AG10803 (cell line): ENCODE data around the gene NCOA3.
A peak's percentile ranks its signal among the peaks of the same experiment; 100 is the strongest.

ENCODE experiments used
- DNase-seq: peaks from one replicate; pipeline ENCODE4 v3.0.0; 2010; ENCODE audit warnings: low read depth
- H3K4me3 ChIP-seq: 2 replicates; pipeline ENCODE4 v1.5.1; 2011; ENCODE audit warnings: mild to moderate bottlenecking, low read length, control low read depth
- TF ChIP-seq, protein P1 (sequence below): conservative IDR thresholded peaks from 2 replicates; pipeline ENCODE4 v1.5.1; 2011; ENCODE audit warnings: mild to moderate bottlenecking, low read length, control low read depth, inconsistent platforms

The NCOA3 gene

DNA sequence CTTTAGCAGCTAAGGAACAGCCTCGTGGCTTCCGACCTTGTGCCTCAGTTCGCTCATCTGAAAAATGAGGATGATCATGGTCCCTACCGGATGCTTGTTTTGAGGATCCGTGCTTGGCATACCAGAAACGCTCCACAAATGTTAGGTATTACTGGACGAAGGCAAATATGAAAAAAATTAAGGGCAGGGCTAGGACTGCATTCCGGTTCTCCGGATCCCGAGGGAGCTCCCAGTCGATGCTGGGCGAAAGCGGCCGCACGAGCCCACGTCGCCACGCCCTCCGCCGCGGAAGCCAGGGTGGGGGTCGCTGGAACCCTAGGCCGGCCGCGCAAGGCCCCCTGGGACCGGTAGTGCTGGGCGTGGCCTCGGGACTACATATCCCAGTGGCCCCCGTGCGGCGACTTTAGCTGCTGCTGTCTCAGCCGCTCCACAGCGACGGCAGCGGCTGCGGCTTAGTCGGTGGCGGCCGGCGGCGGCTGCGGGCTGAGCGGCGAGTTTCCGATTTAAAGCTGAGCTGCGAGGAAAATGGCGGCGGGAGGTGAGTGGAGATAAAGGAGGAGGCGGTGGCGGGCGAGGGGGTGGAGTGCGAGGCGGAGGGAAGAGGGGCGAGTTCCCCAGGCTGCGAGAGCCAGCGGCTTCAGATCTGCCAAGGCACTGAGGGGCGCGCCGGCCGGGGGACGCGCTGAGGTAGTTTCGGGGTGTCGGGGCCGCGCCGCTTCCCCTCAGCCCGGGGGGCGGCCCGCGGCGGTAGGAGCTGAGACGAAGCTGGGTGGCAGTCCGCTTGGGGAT lies at the start of gene NCOA3:
NCOA3 (plus strand) TSS at position 406 of the 789 bp plus-strand sequence. CDS start 120,361 bp downstream, outside the sequence.
- peak within 1 kb of the TSS; percentile 71 for H3K4me3 ChIP-seq
- DNase-seq, result peak; percentile 96
- TF ChIP-seq, protein P1, sequence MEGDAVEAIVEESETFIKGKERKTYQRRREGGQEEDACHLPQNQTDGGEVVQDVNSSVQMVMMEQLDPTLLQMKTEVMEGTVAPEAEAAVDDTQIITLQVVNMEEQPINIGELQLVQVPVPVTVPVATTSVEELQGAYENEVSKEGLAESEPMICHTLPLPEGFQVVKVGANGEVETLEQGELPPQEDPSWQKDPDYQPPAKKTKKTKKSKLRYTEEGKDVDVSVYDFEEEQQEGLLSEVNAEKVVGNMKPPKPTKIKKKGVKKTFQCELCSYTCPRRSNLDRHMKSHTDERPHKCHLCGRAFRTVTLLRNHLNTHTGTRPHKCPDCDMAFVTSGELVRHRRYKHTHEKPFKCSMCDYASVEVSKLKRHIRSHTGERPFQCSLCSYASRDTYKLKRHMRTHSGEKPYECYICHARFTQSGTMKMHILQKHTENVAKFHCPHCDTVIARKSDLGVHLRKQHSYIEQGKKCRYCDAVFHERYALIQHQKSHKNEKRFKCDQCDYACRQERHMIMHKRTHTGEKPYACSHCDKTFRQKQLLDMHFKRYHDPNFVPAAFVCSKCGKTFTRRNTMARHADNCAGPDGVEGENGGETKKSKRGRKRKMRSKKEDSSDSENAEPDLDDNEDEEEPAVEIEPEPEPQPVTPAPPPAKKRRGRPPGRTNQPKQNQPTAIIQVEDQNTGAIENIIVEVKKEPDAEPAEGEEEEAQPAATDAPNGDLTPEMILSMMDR, result peak; percentile 42

DNA sequence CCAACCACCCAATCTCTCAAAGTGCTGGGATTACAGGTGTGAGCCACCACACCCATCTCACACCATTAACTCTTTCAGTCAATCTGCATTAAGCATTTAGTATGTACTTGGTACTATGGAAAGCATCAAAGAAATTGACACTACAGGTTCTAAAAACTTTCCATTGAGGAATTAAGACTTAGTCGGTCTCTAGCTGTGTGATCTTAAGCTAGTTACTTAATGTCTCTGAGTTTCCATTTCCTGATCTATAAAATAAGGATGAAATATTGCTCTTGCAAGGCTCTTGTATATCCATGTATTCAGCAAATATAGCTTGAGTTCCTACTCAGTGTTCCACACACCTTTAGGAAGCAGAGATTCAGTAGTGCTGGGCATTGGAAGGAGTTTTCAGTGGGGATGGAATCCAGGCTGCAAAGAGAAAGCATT lies 48.9 kb upstream of the NCOA3 start:
- no peak overlapping the region for H3K4me3 ChIP-seq
- TF ChIP-seq, protein P1, result no peak
- no peak for DNase-seq

DNA sequence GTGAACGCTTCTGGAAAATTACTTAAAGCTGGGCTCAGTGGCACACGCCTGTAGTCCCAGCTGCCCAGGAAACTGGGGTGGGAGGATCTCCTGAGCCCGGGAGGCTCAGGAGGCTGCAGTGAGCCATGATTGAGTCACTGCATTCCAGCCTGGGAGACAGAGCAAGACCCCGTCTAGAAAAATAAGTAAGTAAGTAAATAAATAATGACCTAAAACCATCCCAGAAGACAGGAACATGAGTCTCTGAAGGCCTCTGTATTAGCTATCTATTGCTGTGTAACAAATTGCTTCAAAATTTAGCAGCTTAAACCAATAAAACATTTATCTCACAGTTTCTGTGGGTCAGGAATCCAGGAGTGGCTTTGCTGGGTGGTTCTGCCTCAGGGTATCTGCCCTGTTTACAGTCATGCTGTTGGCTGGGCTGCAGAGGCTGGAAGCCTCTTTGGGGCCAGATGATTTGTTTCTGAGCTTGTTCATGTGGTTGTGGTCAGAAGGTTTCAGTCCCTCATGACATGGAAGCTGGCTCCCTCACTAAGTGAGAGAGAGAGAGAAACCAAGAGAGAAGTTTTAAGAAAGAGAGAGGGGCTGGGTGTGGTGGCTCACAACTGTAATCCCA lies 48.4 kb upstream of the NCOA3 start:
- peak; percentile 84 for DNase-seq
- TF ChIP-seq, protein P1, result no peak
- no peak overlapping the region for H3K4me3 ChIP-seq

DNA sequence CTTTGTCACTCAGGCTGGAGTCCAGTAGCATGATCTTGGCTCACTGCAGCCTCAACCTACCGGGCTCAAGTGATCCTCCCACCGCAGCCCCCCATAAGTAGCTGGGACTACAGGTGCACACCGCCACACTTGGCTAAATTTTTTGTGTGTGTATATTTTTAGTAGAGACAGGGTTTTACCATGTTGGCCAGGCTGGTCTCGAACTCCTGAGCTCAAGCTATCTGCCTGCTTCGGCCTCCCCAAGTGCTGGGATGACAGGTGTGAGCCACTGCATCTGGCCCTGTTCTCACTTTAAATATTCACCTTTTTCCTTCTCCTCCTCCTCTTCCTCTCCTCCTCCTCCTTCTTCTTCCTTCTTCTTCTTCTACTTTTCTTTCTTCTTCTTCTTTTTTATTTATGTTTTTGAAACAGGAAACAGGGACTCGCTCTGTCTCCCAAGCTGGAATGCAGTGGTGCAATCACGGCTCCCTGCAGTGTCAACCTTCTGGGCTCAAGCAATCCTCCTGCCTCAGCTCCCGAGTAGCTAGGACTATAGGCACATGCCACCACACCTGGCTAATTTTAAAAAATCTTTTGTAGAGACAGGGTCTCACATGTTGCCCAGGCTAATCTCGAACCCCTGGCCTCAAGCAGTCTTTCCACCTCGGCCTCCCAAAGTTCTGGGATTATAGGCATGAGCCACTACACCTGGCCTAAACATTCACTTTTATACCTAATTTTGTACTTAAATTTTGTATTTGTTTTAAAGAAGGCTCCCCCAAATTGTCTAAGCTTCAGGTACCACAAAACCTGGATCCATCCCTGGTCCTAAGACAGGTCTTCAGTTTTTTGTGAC lies 47.2 kb upstream of the NCOA3 start:
- TF ChIP-seq, protein P1, result no peak
- H3K4me3 ChIP-seq, result no peak overlapping the region
- peak; percentile 1 for DNase-seq

DNA sequence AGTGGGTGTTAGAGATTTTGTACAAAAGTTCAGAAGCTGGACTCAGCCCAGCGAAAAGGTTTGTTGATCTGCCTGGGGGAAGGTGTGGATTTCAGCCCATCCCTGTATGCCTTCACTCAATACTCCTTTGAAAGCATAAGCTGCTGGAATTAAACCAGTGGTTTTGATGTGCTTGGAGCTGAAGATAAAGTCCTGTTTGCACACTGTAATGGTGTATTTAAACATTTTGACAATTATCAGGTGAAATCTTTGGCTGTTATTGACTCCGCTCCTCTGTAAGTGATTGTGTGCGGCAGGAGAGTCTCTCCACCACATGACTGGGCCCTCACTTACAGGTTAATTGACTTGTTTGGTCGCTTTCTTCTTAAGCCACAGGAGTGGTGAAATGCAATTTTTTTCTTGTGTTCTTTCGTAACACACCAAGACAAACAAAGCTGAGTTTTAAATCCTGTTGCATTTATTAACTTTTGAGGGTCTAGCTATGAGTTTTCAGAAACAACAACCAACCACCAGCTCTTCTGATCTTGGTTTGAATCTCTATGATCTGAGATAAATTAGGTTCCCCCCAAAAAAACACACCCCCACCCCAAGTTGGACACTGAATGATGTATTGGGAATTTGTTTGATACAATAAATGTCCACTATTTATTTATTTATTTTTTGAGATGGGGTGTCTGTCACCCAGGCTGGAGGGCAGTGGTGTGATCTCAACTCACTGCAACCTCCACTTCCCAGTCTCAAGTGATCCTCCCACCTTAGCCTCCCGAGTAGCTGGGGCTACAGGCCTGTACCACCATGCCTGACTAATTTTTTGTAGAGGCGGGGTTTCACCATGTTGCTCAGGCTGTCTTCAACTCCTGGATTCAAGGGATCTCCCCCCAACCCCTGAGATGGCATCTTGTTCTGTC lies 46.3 kb upstream of the NCOA3 start:
- no peak overlapping the region for H3K4me3 ChIP-seq
- peak; percentile 13 for DNase-seq
- TF ChIP-seq, protein P1, result no peak

DNA sequence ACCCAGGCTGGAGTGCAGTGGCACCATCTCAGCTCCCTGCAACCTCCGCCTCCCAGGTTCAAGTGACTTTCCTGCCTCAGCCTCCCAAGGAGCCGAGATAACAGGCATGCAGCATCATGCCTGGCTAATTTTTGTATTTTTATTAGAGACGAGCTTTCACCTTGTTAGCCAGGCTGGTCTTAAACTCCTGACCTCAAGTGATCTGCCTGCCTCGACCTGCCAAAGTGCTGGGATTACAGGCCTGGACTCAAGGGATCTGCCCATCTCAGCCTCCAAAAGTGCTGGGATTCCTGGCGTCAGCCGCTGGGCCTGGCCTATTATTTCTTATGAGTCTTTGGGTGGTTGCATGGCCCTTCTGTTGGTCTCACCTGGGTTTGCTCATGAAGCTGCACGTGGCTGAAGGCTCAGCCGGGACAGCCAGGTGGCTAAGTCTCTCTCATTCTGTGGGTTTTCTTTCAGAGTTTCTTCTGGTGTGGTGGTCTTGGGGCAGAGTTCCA lies 45.6 kb upstream of the NCOA3 start:
- H3K4me3 ChIP-seq, result no peak overlapping the region
- TF ChIP-seq, protein P1, result no peak
- DNase-seq, result no peak
